Endothelial cell (in vitro differentiated cells): Measurements from ENCODE around the gene HAND1. TPM values are rescaled to one million over a fixed set of nuclear protein-coding genes. Genes with fewer than 3 reads are reported as not detected.

Experiments
- DNase-seq: peaks from one replicate; pipeline ENCODE4 v3.0.0; 2021; ENCODE audit warnings: low spot score
- H3K27ac Mint-ChIP-seq: one replicate; pipeline ENCODE4 v1.8.0; 2021; ENCODE audit warnings: mixed read lengths, inconsistent platforms; ENCODE audit not compliant: unreplicated experiment
- H3K27me3 Mint-ChIP-seq: one replicate; pipeline ENCODE4 v1.8.0; 2021; ENCODE audit warnings: mild to moderate bottlenecking, moderate library complexity, mixed read lengths, inconsistent platforms; ENCODE audit not compliant: unreplicated experiment
- H3K36me3 Mint-ChIP-seq: one replicate; pipeline ENCODE4 v1.8.0; 2021; ENCODE audit warnings: mild to moderate bottlenecking, low read depth, mixed read lengths, inconsistent platforms; ENCODE audit not compliant: unreplicated experiment
- H3K4me1 Mint-ChIP-seq: one replicate; pipeline ENCODE4 v1.8.0; 2021; ENCODE audit warnings: mild to moderate bottlenecking, mixed read lengths, inconsistent platforms; ENCODE audit not compliant: unreplicated experiment
- H3K4me3 Mint-ChIP-seq: one replicate; pipeline ENCODE4 v1.8.0; 2021; ENCODE audit warnings: mild to moderate bottlenecking, mixed read lengths, inconsistent platforms; ENCODE audit not compliant: unreplicated experiment
- H3K9me3 Mint-ChIP-seq: one replicate; pipeline ENCODE4 v1.8.0; 2021; ENCODE audit warnings: mixed read lengths, inconsistent platforms; ENCODE audit not compliant: unreplicated experiment
- total RNA-seq: library from RNA; stranded (reverse); fragmentation: NEBNext Ultra II Directional; extraction: Animal tissue kit (Norgen Biotek cat#: 25700); gene quantifications from one replicate; pipeline ENCODE4 v1.2.1, GENCODE V29; 2021; ENCODE audit not compliant: unreplicated experiment
- TF ChIP-seq, protein P1 (sequence below): fragments of 200-600 bp; sonication (generic); IDR thresholded peaks from one replicate; pipeline ENCODE4 v1.5.0; 2021; ENCODE audit warnings: antibody characterized with exemption; ENCODE audit not compliant: unreplicated experiment

The HAND1 gene
- total RNA-seq, 1 donor from 2014 or later: 0.95 TPM

DNA sequence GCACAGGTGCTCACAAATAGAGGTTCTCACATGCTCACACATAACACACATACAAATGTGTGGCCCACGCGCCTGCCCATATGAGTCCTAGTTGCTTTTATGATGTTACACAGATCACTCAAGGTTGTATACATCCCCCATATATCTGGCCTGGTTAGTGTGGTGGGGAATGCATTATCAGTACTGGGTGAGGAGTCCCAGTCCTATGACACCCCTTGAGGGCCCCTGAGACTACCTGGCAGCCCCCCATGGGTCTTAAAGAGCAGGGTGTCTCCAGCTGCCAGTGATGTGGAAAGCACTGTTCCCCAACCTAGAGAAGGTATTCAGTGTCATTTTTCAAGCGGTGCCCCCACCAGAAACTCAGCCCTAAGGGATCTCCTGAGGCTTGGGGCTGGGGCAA is 2.8 kb upstream of the HAND1 start:
- H3K27me3 Mint-ChIP-seq: peaks cover 49% of the 10 kb centered on the region
- no peaks in the 10 kb centered on the region for H3K36me3 Mint-ChIP-seq
- peaks cover 35% of the 10 kb centered on the region for H3K4me1 Mint-ChIP-seq
- DNase-seq: no peak
- no peak overlapping the region for H3K27ac Mint-ChIP-seq
- no peak overlapping the region for H3K4me3 Mint-ChIP-seq
- H3K9me3 Mint-ChIP-seq: no peaks in the 10 kb centered on the region
- TF ChIP-seq, protein P1, sequence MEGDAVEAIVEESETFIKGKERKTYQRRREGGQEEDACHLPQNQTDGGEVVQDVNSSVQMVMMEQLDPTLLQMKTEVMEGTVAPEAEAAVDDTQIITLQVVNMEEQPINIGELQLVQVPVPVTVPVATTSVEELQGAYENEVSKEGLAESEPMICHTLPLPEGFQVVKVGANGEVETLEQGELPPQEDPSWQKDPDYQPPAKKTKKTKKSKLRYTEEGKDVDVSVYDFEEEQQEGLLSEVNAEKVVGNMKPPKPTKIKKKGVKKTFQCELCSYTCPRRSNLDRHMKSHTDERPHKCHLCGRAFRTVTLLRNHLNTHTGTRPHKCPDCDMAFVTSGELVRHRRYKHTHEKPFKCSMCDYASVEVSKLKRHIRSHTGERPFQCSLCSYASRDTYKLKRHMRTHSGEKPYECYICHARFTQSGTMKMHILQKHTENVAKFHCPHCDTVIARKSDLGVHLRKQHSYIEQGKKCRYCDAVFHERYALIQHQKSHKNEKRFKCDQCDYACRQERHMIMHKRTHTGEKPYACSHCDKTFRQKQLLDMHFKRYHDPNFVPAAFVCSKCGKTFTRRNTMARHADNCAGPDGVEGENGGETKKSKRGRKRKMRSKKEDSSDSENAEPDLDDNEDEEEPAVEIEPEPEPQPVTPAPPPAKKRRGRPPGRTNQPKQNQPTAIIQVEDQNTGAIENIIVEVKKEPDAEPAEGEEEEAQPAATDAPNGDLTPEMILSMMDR: no peak

DNA sequence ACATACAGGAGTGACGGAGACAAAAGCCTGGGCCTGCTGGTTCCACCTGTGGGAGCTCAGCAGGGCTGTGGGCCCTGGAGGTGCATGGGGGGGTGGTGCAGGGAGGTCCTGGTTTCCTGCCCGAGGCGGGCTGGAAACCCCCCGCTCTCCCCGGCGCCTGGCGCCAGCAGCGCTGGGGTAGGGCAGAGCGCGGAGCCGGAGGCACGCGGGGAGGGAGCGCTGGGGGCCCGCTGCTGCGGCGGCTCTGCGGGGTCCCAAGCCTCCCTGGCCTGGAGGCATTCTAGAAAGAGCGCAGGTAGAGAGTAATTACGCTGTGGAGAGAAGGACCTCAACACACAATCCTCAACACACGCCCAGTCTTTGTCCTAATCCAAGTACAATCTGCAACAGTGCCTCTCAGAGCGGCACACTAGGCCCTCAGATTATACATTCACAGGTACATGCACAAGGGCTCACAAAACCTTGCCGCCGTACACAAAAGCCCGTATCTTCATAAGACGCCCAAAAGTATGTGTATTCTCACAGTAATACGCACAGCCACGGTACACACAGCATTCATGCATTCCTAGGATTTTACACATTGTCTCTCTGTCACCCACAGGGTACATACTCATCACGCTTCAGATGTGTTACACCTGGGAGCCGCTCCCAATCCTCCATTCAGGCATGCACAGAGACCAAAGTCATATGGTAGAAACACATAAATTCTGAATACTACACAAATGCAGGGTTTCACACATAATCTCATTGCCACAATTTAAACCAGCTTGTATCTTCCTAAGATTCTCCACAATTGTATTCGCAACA is 2.1 kb upstream of the HAND1 start:
- H3K27me3 Mint-ChIP-seq: peaks cover 48% of the 10 kb centered on the region
- DNase-seq: no peak

DNA sequence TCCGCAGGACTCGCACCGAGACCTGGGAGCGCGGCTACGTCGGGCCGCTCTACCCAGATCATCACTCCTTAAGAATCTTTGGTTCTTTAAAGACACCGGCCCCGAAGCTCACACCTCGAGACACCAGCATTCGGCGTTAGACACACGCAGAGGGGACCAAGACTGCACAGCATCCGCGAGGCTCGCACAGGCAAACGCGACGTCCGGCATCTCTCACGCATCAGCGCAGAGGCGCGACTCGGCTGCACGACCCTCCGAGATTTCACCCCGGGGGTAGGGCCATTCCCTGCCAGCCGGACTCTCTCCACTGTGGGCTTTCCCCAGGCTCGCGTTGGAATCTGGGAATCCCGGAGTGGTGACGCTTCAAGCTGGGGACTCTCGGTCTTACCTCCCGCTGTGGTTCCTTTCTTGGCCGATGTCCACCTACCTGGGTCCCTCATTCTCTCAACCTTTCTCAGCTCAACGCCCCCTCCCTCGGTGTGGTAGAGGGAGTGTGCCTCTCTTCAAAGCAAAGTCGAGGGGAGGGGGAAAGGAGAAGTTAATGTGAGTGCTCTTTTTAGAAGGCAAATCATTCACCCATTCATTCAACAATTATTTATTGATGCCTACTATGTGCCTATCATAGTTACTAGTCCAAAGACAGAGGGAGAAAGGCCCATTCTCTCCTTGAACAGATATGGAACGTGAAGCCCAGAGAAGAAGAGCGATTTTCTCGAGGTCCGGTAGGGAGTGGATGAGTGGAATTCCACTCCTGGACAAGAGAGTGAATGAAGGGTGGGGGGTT is 1.3 kb upstream of the HAND1 start:
- DNase-seq: no peak

More for the DNA sequence above, 2.1 kb upstream of the HAND1 start:
- Mint-ChIP-seq H3K9me3 (no peaks in the 10 kb centered on the region), H3K36me3 (no peaks in the 10 kb centered on the region), H3K4me1 (peaks cover 38% of the 10 kb centered on the region), H3K4me3 (no peak overlapping the region), H3K27ac (no peak overlapping the region)
- TF ChIP-seq, protein P1: no peak

DNA sequence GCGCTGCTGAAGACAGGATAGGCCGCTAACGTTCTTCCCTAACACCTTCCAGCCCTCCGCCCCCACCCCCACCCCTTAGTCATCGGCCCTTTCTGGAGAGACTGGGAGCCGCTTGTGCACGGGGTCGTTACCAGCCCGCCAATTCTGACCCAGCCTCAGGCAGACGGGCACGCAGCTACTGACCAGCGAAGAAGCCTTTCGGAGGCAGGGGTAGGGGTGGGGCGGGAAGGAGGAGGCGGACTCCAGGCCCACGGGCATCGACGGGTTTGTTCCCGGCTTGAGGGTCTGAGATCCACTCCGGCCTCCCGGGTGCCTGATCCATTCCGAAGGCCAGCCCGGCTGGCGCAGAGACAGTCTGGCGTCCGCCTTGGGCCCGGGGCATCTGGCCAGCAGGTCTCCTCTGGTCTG is 729 bp upstream of the HAND1 start:
- DNase-seq: no peak
- TF ChIP-seq, protein P1: no peak
- Mint-ChIP-seq H3K27ac (no peak overlapping the region), H3K4me3 (no peak overlapping the region), H3K9me3 (no peaks in the 10 kb centered on the region), H3K36me3 (no peaks in the 10 kb centered on the region), H3K4me1 (peaks cover 43% of the 10 kb centered on the region), H3K27me3 (peaks cover 49% of the 10 kb centered on the region)

More for the DNA sequence above, 1.3 kb upstream of the HAND1 start:
- Mint-ChIP-seq H3K36me3 (no peaks in the 10 kb centered on the region), H3K4me1 (peaks cover 42% of the 10 kb centered on the region), H3K9me3 (no peaks in the 10 kb centered on the region), H3K4me3 (peak overlapping the region; percentile 50), H3K27ac (peak overlapping the region; percentile 55), H3K27me3 (peaks cover 50% of the 10 kb centered on the region)
- TF ChIP-seq, protein P1: no peak
